Keratinocyte (primary cell): ENCODE data around the gene SNX14. TPM values are rescaled to one million over a fixed set of nuclear protein-coding genes. Genes with fewer than 3 reads are reported as not detected.

Source experiments
- DNase-seq: peaks from one replicate; pipeline ENCODE4 v3.0.0-alpha.2; 2011; ENCODE audit warnings: low read depth, missing footprints, low spot score
- FAIRE-seq: peaks from 2 replicates; lab custom pipeline; 2011; peaks lifted over from hg19 to GRCh38; lab: Jason Lieb, UNC
- H2AFZ ChIP-seq: 2 replicates; pipeline ENCODE4 v1.6.0; 2012; ENCODE audit warnings: low read length, control low read depth, inconsistent platforms; ENCODE audit not compliant: control insufficient read depth
- H3K27ac ChIP-seq: 2 replicates; pipeline ENCODE4 v1.5.1; 2011; ENCODE audit warnings: low read length; ENCODE audit not compliant: control insufficient read depth, insufficient read depth
- H3K27me3 ChIP-seq: 3 replicates; pipeline ENCODE4 v1.6.0; 2011; ENCODE audit warnings: low read length; ENCODE audit not compliant: control insufficient read depth, insufficient read depth; ENCODE audit errors: extremely low read depth
- H3K36me3 ChIP-seq, 2 experiments: 2 replicates in 1 of 2; 3 replicates in 1 of 2; pipeline ENCODE4 v1.5.1; 2011; ENCODE audit warnings: low read length in 2 of 2, mild to moderate bottlenecking in 1 of 2; ENCODE audit not compliant: control insufficient read depth in 2 of 2, insufficient read depth in 2 of 2; ENCODE audit errors: extremely low read depth in 1 of 2
- H3K4me1 ChIP-seq: 3 replicates; pipeline ENCODE4 v1.5.1; 2011; ENCODE audit warnings: low read length; ENCODE audit not compliant: control insufficient read depth, insufficient read depth; ENCODE audit errors: extremely low read depth
- H3K4me2 ChIP-seq: 3 replicates; pipeline ENCODE4 v1.6.0; 2011; ENCODE audit warnings: low read depth, low read length; ENCODE audit not compliant: control insufficient read depth, insufficient read depth; ENCODE audit errors: extremely low read depth
- H3K4me3 ChIP-seq, 3 experiments: fragments of 200-600 bp in 1 of 3; sonication (generic) in 1 of 3; 2 replicates in 2 of 3; 3 replicates in 1 of 3; pipeline ENCODE4 v1.5.1; 2011 to 2016; ENCODE audit warnings: low read length in 3 of 3, mild to moderate bottlenecking in 3 of 3, control low read depth in 2 of 3, inconsistent platforms in 1 of 3, low read depth in 1 of 3, mixed read lengths in 1 of 3, mixed run types in 1 of 3, moderate library complexity in 1 of 3; ENCODE audit not compliant: control insufficient read depth in 2 of 3, insufficient read depth in 2 of 3; ENCODE audit errors: extremely low read depth in 1 of 3
- H3K79me2 ChIP-seq: 2 replicates; pipeline ENCODE4 v1.6.0; 2012; ENCODE audit warnings: low read length; ENCODE audit not compliant: control insufficient read depth, insufficient read depth
- H3K9ac ChIP-seq: 3 replicates; pipeline ENCODE4 v1.6.0; 2011; ENCODE audit warnings: low read length; ENCODE audit not compliant: control insufficient read depth, insufficient read depth; ENCODE audit errors: extremely low read depth
- H3K9me1 ChIP-seq: 3 replicates; pipeline ENCODE4 v1.6.0; 2011; ENCODE audit warnings: low read length; ENCODE audit not compliant: control insufficient read depth, insufficient read depth; ENCODE audit errors: extremely low read depth
- H3K9me3 ChIP-seq: 2 replicates; pipeline ENCODE4 v1.5.1; 2012; ENCODE audit warnings: low read depth, low read length; ENCODE audit not compliant: control insufficient read depth
- H4K20me1 ChIP-seq: 3 replicates; pipeline ENCODE4 v1.6.0; 2011; ENCODE audit warnings: low read length; ENCODE audit not compliant: control insufficient read depth, insufficient read depth; ENCODE audit errors: extremely low read depth
- CTCF ChIP-seq, 3 experiments: IDR thresholded peaks in 1 of 3; conservative IDR thresholded peaks in 1 of 3; optimal IDR thresholded peaks in 1 of 3; 2 replicates in 2 of 3; 3 replicates in 1 of 3; pipeline versions ENCODE3 to v1.5.1; 2011; ENCODE audit warnings: low read length in 3 of 3, mild to moderate bottlenecking in 3 of 3, moderate library complexity in 2 of 3, control low read depth in 1 of 3, inconsistent platforms in 1 of 3; ENCODE audit not compliant: insufficient read depth in 2 of 3; ENCODE audit errors: extremely low read depth in 1 of 3
- EZH2 ChIP-seq: IDR thresholded peaks from one replicate; pipeline ENCODE4 v1.6.1; 2012; ENCODE audit warnings: inconsistent platforms, mild to moderate bottlenecking, low read length, moderate library complexity
- dilution Hi-C: fragments of 300-500 bp; cut with MboI; formaldehyde crosslinking; loops from one replicate; pipeline ENCODE4 v1.7.0; 2020; ENCODE audit warnings: low sequenced_read_pairs; ENCODE audit not compliant: extremely low pct_ligation_motif_present
- polyA plus RNA-seq, 5 experiments: library from polyadenylated mRNA; depleted of rRNA in 3 of 5; stranded (reverse) in 3 of 5; stranded (forward) in 1 of 5; unstranded in 1 of 5; fragments of >200 nt; gene quantifications; 1 replicate in 1 of 5; 2 replicates in 3 of 5; 3 replicates in 1 of 5; pipeline versions ENCODE4 v1.2.1 to v1.2.3, GENCODE V29; 2011 to 2012; ENCODE audit warnings: missing spikeins in 2 of 5, low read depth in 1 of 5, low replicate concordance in 1 of 5

SNX14 gene
- polyA plus RNA-seq, 1 donor (not counting 4 experiments of a cell fraction or from before 2014, with no cell fraction given), result 97.5 TPM

- H3K9me1 ChIP-seq, result peaks cover 3% of the 10 kb centered on the region
- peaks cover 96% of the 10 kb centered on the region for H3K79me2 ChIP-seq
- H2AFZ ChIP-seq, result no peak overlapping the region
- no peaks in the 10 kb centered on the region for H3K27me3 ChIP-seq
- H3K27ac ChIP-seq, result no peak overlapping the region
- peaks cover 42% of the 10 kb centered on the region for H4K20me1 ChIP-seq
- peaks cover 14 to 43% of the 10 kb centered on the region in 2 experiments for H3K36me3 ChIP-seq
- H3K4me2 ChIP-seq, result no peak overlapping the region
- FAIRE-seq (peak; percentile 9), DNase-seq (no peak)
- H3K9me3 ChIP-seq, result no peaks in the 10 kb centered on the region
- TF ChIP-seq CTCF (optimal IDR thresholded peaks at IDR 0.05 in 1 of 3, IDR thresholded peaks at IDR 0.05 in 1 of 3, conservative IDR thresholded peaks at IDR 0.05 in 1 of 3; ENCODE audit: extremely low read depth in 1 of 3, insufficient read depth in 2 of 3, low read length in 3 of 3) (no peak), EZH2 (no peak)
- no peak overlapping the region for H3K9ac ChIP-seq
- dilution Hi-C loops, result no loop called here
- no peak overlapping the region for H3K4me3 ChIP-seq
- no peaks in the 10 kb centered on the region for H3K4me1 ChIP-seq
Observed at GRCh38 chr6:85628353-85628752, 34.7 kb upstream of the SNX14 start.

GRCh38 chr6:85620308-85620707 is 26.6 kb upstream of the SNX14 start:
- DNase-seq, result no peak
- no peak overlapping the region for H3K4me3 ChIP-seq
- no peak overlapping the region for H3K9ac ChIP-seq
- peaks cover 83% of the 10 kb centered on the region for H3K79me2 ChIP-seq
- no peaks in the 10 kb centered on the region for H3K4me1 ChIP-seq
- peaks cover 2% of the 10 kb centered on the region for H3K9me1 ChIP-seq
- H3K4me2 ChIP-seq, result no peak overlapping the region
- FAIRE-seq, result no peak
- TF ChIP-seq EZH2 (no peak), CTCF (optimal IDR thresholded peaks at IDR 0.05 in 1 of 3, IDR thresholded peaks at IDR 0.05 in 1 of 3, conservative IDR thresholded peaks at IDR 0.05 in 1 of 3; ENCODE audit: extremely low read depth in 1 of 3, insufficient read depth in 2 of 3, low read length in 3 of 3) (no peak)
- dilution Hi-C loops, result no loop called here
- no peaks in the 10 kb centered on the region for H3K27me3 ChIP-seq
- H4K20me1 ChIP-seq, result peaks cover 9% of the 10 kb centered on the region
- no peak overlapping the region for H3K27ac ChIP-seq
- H3K9me3 ChIP-seq, result no peaks in the 10 kb centered on the region
- peaks cover 20 to 34% of the 10 kb centered on the region in 2 experiments for H3K36me3 ChIP-seq
- no peak overlapping the region for H2AFZ ChIP-seq
